C4-2B (cell line): Measurements from ENCODE around the gene TBC1D9.

Experiments used
- H3K27ac ChIP-seq: fragments of 450-650 bp; 2 replicates; pipeline ENCODE4 v1.5.1; 2017
- ZFX ChIP-seq: fragments of 450-650 bp; IDR thresholded peaks from 2 replicates; pipeline ENCODE4 v1.6.1; 2017
- TF ChIP-seq, protein P1 (sequence below): fragments of 450-650 bp; conservative IDR thresholded peaks from 2 replicates; pipeline ENCODE4 v1.5.1; 2017; ENCODE audit warnings: mild to moderate bottlenecking

Gene TBC1D9

DNA sequence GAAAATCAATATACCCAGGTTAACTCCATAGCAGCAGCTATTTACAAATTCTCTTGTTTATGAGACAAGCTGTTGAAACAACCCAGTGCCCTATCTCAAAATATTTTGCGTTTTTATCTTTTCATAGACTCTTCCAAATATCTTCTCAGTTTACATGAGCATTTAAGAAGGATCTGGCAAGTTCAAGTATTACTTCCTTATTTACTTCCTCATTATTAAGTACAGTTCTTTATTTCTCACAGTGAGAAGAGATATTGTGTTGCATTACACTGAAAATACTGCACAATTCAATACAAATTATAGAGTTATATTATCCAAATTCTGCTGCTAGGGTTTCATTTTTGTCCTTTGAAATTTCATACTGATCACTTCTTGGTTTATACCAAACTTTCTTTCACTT, 143.8 kb downstream of the TBC1D9 start:
- no peak overlapping the region for H3K27ac ChIP-seq
- TF ChIP-seq, protein P1, sequence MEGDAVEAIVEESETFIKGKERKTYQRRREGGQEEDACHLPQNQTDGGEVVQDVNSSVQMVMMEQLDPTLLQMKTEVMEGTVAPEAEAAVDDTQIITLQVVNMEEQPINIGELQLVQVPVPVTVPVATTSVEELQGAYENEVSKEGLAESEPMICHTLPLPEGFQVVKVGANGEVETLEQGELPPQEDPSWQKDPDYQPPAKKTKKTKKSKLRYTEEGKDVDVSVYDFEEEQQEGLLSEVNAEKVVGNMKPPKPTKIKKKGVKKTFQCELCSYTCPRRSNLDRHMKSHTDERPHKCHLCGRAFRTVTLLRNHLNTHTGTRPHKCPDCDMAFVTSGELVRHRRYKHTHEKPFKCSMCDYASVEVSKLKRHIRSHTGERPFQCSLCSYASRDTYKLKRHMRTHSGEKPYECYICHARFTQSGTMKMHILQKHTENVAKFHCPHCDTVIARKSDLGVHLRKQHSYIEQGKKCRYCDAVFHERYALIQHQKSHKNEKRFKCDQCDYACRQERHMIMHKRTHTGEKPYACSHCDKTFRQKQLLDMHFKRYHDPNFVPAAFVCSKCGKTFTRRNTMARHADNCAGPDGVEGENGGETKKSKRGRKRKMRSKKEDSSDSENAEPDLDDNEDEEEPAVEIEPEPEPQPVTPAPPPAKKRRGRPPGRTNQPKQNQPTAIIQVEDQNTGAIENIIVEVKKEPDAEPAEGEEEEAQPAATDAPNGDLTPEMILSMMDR, result no peak
- no peak for TF ChIP-seq ZFX

DNA sequence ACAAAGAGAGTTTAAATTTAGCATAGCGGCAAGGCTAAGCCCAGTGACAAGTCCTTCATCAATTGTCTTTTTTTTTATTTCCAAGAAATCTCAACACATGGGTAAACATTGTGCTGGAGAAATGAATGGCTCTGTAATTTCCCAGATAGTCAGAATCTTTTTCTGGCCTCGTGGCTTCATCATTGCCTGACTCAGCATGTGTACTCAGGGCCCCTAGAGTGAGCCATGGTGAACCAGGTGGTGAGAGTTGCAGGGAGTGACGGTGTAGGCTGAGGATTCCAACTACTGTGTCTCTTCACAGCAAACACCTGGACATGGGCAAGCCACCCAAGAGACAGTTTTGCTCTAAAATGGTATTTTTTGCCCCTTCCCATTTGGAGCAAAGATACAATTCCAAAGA, 144.3 kb downstream of the TBC1D9 start:
- TF ChIP-seq, protein P1, result no peak
- no peak for TF ChIP-seq ZFX
- no peak overlapping the region for H3K27ac ChIP-seq

DNA sequence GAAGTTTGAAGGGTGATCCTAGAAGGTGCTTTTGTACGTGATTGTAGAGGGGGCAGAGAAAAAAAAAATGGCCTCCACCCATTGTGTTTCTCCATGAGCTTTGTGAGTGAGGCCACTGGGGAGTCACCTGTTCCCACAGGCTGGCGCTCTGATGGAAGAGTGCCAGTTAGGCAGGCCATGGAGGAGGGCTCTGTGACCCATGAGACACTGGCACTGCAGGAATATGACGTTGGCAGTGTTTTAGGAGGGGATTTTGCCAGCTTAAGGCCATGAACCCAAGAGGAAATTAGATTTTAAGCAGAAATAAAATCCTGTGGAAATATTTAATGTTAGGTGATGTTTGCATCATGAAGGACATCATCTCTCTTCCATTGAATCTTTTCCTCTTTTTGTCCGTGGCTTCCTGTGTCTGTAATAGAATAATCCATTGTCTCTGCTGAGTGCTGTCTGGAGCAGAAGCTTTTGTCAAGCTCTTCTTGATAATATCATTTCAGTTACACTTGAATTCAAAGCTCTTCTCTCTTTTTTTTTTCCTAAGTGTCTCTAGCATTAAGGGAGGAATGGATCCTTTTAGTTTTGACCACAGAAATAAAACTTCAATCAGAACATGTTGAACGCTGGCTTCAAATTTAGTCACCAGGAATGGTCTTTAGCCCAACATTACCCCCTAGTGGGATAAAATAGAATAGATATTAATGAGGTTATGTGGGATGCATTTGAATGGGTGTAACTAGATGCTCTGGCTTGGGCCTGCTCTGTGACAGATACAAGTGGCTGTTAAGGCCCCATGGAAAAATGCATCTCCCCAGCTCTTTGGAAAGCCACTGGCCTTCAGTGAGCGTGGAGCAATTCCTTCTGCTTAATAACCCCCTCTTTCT, 146.4 kb downstream of the TBC1D9 start:
- peak overlapping the region; percentile 36; the same call in 1 of the 2 replicates for H3K27ac ChIP-seq
- no peak for TF ChIP-seq ZFX
- TF ChIP-seq, protein P1, result peak; percentile 74

DNA sequence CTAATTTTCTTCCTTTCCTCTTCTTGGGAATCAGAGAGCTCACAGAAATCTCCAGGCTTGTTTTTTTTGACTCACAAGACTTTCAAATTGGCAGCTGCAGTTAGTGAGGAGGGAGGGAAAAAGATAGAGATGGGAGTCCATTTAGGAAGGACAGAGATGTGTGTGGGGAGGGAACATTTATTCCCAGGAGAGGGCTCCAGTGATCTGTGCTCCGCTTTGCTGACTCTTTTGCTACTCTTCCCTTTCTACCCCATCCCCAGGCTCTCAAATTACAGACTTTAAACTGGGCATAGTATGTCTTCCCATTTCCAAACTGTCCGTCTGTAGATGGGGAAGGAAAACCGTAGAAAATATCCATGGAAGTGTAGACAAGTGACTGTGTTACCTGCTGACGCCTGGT, 148.3 kb downstream of the TBC1D9 start:
- no peak for TF ChIP-seq ZFX
- TF ChIP-seq, protein P1, result no peak
- H3K27ac ChIP-seq, result no peak overlapping the region

DNA sequence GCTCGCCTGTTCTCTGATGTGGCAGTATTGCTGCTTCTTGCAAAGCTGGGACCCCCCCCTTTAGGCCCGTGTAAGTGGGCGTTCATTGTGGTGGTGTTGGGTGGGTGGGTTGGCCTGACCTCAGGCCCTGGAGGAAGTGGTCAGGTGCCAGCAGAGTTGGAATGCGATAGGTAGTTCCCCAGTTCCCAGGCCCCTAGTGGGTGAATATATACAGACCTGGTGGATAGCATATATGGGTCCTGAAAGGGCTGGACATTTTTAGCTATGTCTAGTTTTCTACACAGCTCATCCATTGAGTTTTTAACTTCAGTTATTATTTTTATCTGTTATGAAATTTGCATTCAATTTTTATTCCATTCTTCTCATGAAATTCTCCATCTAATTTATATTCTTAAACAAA, 151.6 kb downstream of the TBC1D9 start:
- no peak for TF ChIP-seq ZFX
- TF ChIP-seq, protein P1, result no peak
- no peak overlapping the region for H3K27ac ChIP-seq

DNA sequence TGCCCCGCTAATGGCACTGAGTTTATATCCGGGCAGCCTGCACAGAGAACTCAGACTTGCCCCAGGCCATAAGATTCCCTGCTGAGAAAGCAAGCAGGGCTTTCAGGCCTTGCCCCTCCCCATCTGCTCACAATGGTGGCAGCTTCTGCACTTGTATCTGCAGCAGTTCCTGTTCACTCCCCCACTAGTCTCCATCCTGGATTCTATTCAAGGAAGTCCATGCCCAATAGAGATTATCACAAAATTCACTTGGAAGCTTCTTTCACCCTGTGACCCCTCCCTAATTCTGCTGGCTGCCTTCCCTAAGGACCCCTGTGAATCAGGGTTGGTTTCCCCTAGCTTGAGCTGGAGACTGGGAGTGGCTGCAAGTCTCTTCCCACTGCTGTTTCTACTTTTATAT, 152.9 kb downstream of the TBC1D9 start:
- TF ChIP-seq, protein P1, result no peak
- TF ChIP-seq ZFX, result no peak
- no peak overlapping the region for H3K27ac ChIP-seq

DNA sequence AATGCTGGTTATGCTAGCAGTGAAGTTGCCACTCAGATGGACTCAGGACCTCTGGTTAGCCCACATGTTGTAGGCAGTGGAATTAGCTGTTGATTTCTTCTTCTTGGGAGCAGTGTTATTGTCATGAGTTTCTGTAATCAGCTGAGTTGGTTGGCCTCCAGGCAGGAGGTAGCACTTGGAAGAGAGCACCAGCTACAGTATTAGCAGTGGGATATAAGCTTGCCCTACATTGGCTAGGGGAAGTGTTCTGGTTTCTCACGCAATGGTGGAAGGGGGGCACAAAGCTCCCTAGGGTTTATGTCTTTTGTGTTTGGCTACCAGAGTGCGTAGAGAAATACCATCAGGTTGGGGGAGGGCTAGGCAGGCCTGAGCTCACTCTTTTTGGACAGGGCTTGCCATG, 153.5 kb downstream of the TBC1D9 start:
- no peak for TF ChIP-seq ZFX
- TF ChIP-seq, protein P1, result no peak
- H3K27ac ChIP-seq, result no peak overlapping the region
